ENCODE measurements around the gene PBX4. TPM values are rescaled to one million over a fixed set of nuclear protein-coding genes. Genes with fewer than 3 reads are reported as not detected.

PBX4 gene
- total RNA-seq, 2 experiments from 2014 or later, result 5.0 to 6.7 TPM

DNA sequence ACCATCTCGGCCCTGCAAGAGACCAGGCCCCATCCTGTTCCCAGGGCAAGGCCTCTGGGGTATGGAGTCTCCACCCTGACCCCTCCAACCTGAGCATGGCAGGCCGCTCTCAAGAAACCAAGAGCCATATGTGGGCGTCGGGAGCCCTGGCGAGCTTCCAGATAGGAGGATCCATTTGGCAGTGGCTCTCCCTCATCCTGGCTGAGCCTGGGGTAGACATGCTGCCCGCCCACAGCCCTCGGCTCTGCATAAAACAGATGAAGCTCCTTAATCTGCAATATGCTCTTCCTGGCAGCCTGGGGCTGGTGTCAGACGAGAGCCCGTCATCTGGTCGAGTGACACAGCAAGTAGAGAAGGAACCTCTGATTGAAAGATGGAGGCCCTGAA, 38.9 kb upstream of the PBX4 start:
- no peak overlapping the region for H3K4me3 ChIP-seq (ENCODE audit: low read depth, low read length, poor library complexity, severe bottlenecking)
- no peak overlapping the region for H2AFZ ChIP-seq (ENCODE audit: low read length)
- H3K9me2 ChIP-seq (ENCODE audit: insufficient read depth, low read length), result no peaks in the 10 kb centered on the region
- no peak overlapping the region for H3K27ac ChIP-seq (ENCODE audit: low read depth, low read length, poor library complexity, severe bottlenecking)
- no peaks in the 10 kb centered on the region for H3K9me3 ChIP-seq (ENCODE audit: low read length)
- ChIA-PET POLR2A (no interaction called here), CTCF (ENCODE audit: unreplicated experiment) (no interaction called here)
- H3K4me2 ChIP-seq (ENCODE audit: low read length), result no peak overlapping the region
- H4K20me1 ChIP-seq (ENCODE audit: insufficient read depth, low read length), result peaks cover 10% of the 10 kb centered on the region; the same call in 1 of the 2 replicates
- H3K4me1 ChIP-seq (ENCODE audit: insufficient read depth, low read length, poor library complexity, severe bottlenecking), result peaks cover 15% of the 10 kb centered on the region
- intact Hi-C loops (cut with micrococcal nuclease; ENCODE audit: unreplicated experiment), result no loop called here
- no TSS peak for BruUV-seq (replicated peaks)
- DNase-seq (ENCODE audit: low spot score), result no peak
- H3K36me3 ChIP-seq (ENCODE audit: insufficient read depth, low read length), result peaks cover 86% of the 10 kb centered on the region
- TF ChIP-seq EZH2phosphoT487 (IDR thresholded peaks at IDR 0.05; ENCODE audit: borderline replicate concordance, low read depth, low read length), result no peak
- TF ChIP-seq, protein P1, sequence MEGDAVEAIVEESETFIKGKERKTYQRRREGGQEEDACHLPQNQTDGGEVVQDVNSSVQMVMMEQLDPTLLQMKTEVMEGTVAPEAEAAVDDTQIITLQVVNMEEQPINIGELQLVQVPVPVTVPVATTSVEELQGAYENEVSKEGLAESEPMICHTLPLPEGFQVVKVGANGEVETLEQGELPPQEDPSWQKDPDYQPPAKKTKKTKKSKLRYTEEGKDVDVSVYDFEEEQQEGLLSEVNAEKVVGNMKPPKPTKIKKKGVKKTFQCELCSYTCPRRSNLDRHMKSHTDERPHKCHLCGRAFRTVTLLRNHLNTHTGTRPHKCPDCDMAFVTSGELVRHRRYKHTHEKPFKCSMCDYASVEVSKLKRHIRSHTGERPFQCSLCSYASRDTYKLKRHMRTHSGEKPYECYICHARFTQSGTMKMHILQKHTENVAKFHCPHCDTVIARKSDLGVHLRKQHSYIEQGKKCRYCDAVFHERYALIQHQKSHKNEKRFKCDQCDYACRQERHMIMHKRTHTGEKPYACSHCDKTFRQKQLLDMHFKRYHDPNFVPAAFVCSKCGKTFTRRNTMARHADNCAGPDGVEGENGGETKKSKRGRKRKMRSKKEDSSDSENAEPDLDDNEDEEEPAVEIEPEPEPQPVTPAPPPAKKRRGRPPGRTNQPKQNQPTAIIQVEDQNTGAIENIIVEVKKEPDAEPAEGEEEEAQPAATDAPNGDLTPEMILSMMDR (conservative IDR thresholded peaks at IDR 0.05; ENCODE audit: low read length), result no peak
- H3K79me2 ChIP-seq (ENCODE audit: insufficient read depth, low read depth, low read length), result peaks cover 16% of the 10 kb centered on the region

DNA sequence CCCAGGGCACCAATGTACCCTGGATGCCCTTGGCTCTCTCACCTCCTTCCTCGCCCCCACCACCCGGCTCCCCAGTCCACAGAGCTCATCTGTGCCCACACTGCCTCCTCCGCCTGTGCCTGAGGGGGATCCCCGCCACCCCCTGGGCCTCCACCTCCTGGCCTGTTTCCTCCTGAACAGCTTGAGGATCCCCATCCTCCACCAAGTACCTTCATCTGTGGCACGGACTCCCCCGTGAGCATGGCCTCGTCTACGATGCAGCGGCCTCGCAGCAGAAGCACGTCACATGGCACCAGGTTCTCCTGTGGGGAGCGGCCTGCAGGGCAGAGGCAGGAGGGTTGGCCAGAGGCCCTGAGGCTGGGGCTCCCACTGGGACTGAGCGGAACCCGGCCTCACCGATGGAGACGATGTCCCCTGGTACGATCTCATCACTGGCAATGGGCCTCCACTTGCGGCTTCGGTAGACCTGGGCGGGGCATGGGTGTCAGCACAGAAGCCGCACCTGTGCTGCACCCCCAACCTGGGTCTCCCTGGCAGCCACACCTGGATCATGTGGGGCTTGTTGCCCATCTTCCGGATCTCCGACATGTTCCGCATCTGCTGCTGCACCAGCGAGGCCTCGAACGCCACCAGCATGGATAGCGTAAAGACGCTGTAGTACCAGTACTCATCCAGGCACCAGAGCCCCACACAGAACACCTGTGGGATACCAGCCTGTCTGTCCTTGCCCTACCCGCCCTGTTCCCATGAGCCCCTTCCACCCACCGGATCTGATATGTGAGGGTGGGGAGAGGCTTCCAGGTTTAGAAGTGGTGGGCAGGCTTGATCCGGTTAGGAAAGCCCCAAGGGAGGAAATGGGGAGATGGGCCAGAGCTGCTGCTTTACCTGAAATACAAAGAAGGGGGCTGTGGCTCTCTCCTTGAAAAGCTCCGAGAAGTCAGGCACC, 38.2 kb upstream of the PBX4 start:
- Histone ChIP-seq H3K27ac (ENCODE audit: low read depth, low read length, poor library complexity, severe bottlenecking) (no peak overlapping the region), H3K4me1 (ENCODE audit: insufficient read depth, low read length, poor library complexity, severe bottlenecking) (peaks cover 8% of the 10 kb centered on the region), H2AFZ (ENCODE audit: low read length) (no peak overlapping the region), H3K36me3 (ENCODE audit: insufficient read depth, low read length) (peaks cover 92% of the 10 kb centered on the region), H3K9me2 (ENCODE audit: insufficient read depth, low read length) (no peaks in the 10 kb centered on the region), H3K79me2 (ENCODE audit: insufficient read depth, low read depth, low read length) (peaks cover 10% of the 10 kb centered on the region), H3K9me3 (ENCODE audit: low read length) (no peaks in the 10 kb centered on the region), H4K20me1 (ENCODE audit: insufficient read depth, low read length) (peaks cover 7% of the 10 kb centered on the region; the same call in 1 of the 2 replicates), H3K4me3 (ENCODE audit: low read depth, low read length, poor library complexity, severe bottlenecking) (no peak overlapping the region), H3K4me2 (ENCODE audit: low read length) (no peak overlapping the region)
- POLR2A ChIA-PET, result no interaction called here
- no peak for TF ChIP-seq EZH2phosphoT487 (IDR thresholded peaks at IDR 0.05; ENCODE audit: borderline replicate concordance, low read depth, low read length)
- TF ChIP-seq, protein P1 (conservative IDR thresholded peaks at IDR 0.05; ENCODE audit: low read length), result no peak
- no peak for DNase-seq (ENCODE audit: low spot score)
- no TSS peak for BruUV-seq (replicated peaks)
- CTCF ChIA-PET (ENCODE audit: unreplicated experiment), result no interaction called here
- intact Hi-C loops (cut with micrococcal nuclease; ENCODE audit: unreplicated experiment), result no loop called here
